Stimulated activated CD8-positive, alpha-beta memory T cell treated with anti-CD3 and anti-CD28 coated beads, Interleukin-7, amount 100 ng/mL, for 48 hours (primary cell): ENCODE data around the gene CTU1.
"Not testable (repeated sequence)": the region's sequence is repeated elsewhere in the genome, so short reads cannot be mapped to it uniquely, and the experiment has no call there.

Experiments
- DNase-seq, 2 donors: peaks; one replicate each; pipeline ENCODE4 v3.0.0-alpha.2; 2020; ENCODE audit warnings: low read depth in 1 of 2; ENCODE audit errors: extremely low read depth in 1 of 2

Gene CTU1

DNA sequence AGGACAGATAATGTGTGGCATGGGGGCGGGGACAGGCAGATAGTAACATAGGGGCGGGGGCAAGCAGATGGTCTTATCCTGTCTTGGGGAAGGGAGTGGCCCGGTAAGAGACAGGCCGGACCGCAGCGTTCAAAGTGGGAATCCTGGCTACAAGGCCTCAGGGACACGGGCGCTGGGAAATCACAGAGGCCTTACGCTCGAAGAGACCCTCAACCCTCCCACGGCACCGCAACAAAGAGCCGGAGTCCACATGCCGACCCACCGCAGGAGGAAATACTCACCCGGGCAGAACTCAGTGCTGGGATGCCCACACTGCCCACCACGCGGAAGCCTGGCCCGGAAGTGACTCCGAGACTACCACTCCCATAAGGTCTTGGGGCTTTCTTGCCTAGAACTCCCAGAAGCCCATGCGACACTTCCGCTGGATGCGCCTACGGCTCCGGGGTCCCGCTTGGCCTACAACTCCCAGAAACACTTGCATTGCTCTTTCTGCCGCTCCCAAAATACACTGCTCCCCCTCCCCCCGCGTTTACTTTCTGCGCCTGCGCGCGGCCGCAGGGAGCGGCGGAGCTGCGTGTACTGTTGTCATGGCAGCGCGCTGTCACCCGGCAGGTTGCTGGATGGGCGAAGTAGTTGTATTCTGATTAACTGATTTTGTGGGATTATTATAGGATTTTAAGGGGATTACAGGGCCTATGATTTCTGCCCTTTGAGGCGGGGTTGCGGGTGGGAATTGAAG lies at the start of gene CTU1:
Gene CTU1 (minus strand): TSS at position 344 of the 739 bp plus-strand sequence. CDS start 3,840 bp downstream, outside the sequence.
- peak; percentile 96 to 99 for DNase-seq

DNA sequence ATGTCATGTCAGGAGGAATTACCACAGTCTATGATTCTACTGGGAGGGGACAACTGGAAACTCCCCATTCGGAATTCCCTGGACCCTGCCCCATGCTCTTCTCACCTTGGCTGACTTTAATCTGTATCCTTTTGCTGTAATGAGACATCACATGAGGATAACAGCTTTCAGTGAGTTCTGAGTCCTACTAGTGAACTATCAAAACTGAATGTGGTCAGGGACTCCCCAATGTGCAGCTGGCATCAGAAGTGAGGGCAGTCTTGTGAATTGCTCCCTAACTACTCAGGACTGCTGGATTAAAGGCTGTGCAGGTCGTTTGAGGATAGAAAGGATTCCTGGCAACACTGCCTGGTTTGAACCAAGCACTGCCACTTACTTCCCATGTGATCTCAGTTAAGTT lies 49.1 kb upstream of the CTU1 start:
- DNase-seq, result no peak

DNA sequence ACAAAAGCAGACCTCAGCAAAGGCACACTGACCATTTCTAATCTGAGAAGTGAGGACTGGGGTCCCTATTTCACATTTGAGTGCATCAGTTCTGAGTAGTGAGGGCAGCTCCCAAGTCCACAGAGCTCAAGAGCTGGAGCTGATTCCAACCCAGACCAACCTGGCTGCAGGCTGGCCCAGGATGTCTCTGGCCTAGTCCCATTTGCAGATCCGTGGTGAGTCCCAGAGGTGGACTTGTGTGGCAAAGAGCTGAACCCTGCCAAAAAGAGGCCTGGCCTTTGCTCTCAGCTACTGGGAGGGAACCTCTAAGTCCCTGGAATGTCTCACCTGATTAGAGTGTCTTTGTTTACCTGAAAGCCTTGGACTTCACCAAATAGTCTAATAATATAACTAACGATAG lies 48.5 kb upstream of the CTU1 start:
- no peak for DNase-seq

DNA sequence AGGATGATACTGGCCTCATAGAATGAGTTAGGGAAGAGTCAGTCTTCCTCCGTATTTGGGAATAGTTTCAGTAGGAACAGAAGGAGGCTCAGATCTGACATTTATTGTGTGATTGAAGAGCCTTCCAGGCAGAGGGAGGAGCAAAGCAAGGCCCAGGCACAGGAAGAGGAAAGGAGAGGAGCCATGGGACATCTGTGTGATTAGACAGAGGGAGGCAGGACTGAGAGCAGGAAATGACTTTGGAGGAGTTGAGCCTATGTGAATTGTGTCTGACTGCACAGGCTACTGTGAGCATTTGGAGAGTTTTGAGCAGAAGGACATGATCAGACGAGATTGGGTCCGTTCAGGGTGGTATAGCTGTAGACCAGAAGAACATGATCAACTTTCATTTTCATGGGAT lies 42.4 kb upstream of the CTU1 start:
- no peak for DNase-seq

DNA sequence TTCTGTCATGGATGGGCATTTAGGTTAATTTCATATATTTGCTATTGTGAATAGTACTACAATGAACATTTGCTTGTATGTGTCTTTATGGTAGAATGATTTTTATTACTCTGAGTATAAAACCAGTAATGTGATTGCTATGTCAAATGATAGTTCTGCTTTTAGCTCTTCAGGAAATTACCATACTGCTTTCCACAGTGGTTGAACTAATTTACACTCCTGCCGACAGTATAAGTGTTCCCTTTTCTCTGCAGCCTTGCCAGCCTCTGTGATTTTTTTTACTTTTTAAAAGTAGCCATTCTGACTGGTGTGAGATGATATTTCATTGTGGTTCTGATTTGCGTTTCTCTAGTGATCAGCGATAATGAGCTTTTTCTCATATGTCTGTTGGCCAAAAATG lies 40.4 kb upstream of the CTU1 start:
- no peak for DNase-seq

DNA sequence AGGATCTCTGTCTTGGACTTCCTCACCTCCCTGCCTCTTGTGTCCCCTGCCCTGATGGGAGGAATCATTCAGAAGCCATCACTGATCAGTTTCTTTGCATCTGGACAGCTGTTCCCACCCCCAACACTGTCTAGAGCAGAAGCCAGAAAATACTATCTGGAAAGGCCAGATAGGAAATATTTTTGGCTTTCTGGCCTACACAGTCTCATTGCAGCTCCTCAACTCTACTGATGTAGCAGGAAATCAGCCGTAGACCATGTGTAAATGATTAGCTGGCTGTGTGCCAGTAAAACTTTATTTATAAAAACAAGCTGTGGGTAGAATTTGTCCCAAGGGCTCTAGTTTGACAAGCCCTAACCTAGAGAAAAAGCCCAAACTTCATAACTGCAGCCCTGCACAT lies 39.5 kb upstream of the CTU1 start:
- no peak for DNase-seq

DNA sequence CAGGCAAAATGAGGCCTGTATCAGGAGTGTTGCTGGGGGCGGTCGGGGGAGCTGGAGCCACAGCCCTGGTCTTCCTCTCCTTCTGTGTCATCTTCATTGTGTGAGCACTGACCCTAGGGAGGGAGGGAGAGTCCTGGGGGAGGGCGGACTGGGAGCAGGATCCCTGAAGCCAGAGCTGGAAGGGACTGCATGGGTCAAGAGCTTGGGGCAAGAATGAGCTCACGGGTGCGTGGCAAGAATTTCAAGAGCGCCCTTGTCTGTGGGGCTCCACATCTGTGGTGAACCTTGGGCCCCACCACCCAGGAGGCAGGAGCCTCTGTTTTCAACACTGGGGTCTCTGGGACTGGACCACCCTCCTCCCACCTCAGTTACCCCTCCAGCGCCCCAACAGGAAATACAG lies 38.5 kb upstream of the CTU1 start:
- DNase-seq, result no peak

DNA sequence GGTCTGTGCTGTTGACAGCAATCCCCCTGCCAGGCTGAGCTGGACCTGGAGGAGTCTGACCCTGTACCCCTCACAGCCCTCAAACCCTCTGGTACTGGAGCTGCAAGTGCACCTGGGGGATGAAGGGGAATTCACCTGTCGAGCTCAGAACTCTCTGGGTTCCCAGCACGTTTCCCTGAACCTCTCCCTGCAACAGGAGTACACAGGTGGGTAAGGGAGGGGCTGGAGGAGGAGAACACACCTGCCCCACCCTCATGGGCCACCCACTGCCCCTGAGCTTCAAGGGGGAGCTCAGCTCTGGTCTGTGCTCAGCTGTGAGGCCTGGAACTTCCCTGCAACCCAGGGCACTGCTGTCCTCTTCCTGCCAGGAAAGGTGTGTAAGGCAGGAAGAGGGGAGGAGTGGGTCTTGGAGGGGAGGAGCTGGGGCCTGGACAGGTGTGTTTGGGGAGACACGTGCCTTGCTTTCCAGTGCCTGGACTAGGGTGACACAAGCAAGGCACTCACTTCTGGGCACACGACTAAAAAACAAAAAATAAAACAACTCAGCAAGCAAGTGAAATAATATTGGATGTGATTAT lies 37.8 kb upstream of the CTU1 start:
- no peak for DNase-seq

DNA sequence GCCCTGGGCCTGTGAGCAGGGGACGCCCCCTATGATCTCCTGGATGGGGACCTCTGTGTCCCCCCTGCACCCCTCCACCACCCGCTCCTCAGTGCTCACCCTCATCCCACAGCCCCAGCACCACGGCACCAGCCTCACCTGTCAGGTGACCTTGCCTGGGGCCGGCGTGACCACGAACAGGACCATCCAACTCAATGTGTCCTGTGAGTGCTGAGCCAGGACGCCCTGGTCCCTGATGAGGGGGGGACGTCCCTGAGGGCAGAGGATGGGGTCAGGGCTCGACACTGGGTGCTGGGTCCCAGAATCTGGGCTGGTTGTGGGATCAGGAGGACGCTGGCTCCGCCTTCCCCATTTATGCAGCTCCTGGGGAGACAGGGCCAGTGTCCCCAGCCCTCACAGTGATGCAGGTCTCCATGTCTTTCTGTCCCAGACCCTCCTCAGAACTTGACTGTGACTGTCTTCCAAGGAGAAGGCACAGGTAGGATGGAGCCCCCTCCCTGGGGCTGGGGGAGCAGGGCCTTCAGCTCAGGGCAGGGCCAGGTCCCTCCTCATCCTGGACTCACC lies 36.4 kb upstream of the CTU1 start:
- no peak for DNase-seq

DNA sequence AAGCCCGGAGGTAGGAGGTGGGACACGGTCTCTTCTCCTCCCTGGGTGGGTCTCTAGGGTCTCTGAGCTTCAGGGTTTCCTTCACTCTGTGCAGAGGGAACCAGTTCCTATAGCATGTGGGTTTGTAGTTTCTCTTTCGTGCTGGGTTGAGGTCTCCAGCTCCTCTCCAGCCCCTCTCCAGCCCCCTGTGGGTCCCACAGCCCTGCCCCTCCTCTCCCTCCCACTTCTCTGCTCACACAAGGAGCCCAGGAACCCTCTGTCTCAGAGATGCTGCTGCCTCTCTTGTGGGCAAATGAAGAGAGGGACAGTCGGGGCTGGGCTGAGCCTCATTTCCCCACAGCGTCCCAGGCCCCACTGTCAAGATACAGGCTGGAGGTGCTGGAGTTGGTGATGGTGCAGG lies 35.3 kb upstream of the CTU1 start:
- no peak for DNase-seq

DNA sequence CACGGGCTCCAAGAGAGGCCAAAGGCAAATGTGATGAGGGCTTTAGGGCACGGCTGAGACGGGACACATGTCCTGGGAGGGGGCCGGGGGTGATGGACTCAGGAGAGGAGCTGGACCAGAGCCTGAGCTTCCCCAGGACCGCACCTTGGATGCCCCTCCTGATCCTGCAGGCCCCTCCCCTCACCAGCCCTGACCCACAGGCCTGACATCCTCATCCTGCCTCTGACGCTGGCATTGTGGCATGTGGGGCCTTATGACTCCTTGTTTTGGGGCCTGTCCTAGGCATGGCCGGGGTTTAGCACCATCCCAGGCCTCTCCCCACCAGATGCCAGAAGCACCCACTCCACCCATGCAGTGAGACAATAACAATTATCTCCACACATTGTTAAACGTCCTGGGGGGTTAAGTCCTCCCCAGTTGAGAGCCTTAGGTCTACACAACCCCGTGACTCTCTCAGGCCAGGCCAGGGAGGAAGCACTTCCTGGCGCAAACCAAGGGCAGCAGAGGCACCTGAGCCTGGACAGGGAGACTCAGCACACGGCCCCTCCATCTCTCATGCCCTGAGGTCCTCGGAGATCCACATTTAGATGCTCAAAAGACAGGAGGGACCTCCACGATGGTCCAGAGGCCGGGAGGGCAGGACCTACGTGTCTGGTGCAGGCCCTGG lies 34.7 kb upstream of the CTU1 start:
- DNase-seq, result not testable (repeated sequence)

DNA sequence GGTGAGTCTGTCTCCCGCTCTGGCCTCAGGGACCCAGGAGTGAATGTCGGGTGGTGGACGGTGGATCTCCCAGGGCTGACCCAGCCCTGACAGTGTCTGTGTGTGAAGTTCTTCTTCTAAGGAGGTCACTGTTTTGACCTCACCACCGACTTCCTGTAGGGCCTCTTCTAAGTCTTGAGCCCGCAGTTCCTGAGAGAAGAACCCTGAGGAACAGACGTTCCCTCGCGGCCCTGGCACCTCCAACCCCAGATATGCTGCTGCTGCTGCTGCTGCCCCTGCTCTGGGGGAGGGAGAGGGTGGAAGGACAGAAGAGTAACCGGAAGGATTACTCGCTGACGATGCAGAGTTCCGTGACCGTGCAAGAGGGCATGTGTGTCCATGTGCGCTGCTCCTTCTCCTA lies 33.9 kb upstream of the CTU1 start, which contains the start of gene SIGLEC7:
Gene SIGLEC7 (plus strand): TSS at position 183 of the 400 bp plus-strand sequence. CDS start 69 bp downstream, at position 252.
- DNase-seq, result no peak

DNA sequence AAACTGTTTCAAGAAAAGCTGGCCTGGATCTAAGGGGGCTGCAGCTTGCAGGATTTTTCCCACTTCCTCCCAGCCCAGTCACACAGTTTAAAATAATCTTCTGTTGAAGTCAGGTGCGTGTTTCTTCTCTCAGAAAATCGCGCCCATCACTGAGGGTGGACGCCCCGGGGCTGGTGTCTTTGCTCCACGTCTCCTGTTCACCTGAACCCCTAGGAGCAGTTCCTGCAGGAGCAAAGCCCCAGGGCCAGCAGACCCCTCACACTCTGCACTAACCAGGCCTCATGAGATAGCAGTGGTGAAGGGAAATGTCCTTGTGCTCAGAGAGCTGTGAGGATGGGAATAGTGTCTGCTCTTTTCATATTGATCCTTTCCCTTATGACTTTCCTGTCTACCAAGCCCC lies 33.0 kb upstream of the CTU1 start:
- no peak for DNase-seq

DNA sequence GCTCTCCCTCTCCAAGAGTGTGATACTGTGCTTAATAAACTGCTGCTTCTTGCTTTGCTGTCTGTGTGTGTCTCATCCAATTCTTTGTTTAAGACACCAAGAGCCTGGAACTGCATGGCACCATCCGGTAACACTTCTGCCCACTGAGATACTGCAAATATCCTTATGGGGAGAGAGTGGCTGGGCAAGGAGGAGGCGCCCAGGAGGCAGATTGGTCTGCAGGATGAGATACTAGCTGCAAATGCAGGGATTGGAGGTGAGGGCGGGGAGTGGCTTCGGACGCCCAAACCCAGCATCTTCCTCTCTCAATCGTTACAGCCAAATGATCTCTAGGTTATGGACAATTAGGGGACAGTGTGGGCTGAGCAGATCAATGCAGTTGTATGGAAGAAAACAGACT lies 32.2 kb upstream of the CTU1 start:
- no peak for DNase-seq

DNA sequence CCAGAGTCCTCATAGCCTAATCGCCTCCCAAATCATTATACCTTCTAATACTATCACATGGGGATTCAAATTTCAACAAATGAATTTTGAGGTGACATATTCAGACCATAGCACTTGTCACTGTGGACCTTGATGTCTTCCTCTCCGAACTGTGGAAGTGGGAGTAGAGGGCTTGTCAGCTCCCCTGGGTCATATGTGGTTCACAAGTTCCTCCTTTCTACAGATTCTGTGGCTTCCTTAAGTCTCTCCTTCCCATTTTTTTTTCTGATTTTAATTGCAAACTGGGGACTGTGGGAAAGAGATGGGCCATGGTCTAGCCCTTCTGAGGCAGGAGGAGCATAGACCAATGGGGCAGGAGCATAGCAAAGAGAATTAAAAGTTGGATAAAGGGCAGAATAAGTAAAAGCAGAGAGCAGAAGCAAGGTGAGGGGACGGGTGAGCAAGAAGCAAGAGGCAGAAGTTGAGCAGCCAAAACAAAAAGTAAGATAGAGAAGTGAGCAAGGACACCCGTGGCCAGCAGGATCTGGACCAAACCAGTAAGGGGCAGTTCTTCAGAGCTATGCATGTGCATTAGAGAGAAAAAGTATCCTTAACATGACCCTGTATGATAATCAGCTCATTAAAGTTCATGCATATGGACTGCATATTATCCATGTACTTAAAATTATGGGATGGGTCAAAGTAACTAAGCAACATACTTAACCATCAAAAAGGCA lies 31.2 kb upstream of the CTU1 start:
- DNase-seq, result no peak

DNA sequence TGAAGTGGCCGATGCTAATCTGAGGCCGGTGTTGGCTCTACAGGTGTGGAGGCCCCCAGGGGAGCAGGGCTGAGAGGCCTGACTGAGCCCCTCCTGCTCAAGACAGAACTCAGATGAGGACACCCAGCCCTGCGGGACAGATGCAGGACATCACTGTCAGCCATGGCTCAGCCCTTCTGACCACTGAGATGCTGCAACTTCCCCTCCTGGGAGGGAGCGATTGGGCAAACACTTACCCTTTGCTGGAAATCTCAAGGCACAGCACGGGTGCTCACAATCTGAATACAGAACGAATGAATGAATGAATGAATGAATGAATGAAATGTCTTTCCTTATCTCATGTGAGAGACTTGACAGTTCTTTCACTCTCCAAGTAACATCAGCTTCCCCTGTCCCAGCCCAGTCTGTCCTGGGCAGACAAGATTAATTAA lies 30.4 kb upstream of the CTU1 start:
- DNase-seq, result no peak

DNA sequence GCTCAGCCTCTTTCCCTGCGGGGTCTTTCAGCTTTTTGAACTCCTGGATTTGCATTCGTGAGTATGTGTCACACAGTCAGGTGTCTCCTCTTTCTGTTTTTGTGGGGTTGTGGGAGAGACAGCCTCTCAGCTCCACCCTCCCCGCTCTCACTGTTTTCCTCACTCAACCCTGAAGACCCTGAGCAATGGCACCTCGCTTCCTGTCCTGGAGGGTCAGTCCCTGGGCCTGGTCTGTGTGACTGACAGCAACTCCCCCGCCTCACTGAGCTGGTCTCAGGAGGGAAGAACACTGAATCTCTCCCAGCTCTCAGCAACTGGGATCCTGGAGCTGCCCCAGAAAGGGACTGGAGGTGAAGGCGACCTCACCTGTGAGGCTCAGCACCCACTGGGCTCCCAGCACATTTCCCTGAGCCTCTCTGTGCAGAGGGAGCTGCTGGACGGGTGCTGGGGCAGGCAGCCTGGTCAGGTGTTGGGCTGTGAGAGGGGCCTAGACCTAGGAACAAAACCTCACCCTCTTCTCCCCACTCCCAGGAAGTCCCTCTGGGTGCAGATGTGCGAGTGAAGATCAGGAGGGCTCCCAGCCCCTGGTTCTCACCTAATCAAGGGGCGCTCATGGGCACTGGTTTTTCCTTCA lies 29.7 kb upstream of the CTU1 start:
- DNase-seq, result no peak

DNA sequence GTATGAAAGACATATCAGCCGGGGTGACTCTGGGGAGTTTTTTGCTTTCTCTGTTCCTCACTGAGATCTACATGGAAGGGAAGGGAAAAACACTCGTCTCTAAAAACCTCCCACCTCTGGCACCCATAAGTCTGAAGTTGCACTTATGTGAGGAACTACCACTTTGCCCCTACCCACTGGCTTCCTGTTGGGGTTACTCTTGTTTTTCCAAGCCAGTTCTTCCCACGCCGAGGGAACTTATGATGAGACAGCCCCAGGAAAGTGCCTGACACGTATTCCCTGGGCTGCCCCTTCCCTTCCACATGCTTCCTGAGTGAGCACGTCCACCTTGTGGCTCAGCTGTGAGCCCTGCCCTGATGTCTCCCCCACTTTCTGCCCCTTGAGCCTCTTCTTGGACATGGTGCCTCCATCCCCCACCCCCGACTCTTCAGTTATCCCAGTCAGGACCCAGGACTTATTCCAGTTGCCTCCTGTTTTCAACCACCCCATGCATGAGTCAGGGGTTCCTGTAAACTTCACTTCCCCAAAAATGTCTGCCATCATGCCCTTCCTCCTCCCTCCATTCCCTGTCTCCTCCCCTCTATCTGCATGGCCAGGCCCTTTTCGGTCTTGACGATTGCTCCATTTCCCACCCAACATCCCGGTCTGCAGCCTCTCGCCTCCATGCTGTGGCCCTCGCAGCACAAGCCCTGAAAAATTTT lies 28.8 kb upstream of the CTU1 start:
- no peak for DNase-seq

DNA sequence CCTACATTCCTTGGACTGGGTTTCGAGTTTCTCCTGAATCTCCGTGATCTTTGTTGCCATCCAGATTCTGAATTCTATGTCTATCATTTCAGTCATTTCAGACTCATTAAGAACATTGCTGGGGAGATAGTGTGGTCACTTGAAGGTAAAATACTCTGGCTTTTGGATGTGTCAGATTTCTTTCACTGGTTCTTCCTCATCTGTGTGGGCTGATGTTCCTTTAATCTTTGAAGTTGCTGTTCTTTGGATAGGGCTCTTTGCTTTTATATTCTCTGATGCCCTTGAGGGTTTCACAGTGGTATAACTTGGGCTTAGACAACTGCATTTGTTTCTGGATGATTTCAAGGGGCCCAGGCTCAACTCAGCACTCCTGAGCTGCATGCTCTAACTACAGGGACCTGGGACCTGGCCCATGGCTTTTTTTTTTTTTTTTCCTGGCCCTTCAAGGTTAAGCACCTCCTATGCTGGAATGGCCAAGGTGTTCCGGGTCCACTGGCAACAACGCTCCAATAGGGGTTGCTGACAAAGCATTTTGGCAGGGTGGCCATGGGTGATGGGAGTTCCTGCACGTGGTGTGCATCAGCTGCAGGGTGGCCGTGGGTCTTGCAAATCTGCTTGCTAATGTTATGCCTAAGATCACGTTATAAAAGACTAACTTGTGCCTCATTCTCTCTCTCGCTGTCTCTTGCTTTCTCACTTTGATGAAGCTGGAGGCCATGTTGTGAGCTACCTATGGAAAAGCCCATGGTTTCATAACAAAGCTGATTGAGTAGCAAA lies 28.0 kb upstream of the CTU1 start:
- DNase-seq, result no peak
